HepG2 (cell line): Measurements from ENCODE around the gene TUBA4A. TPM values are rescaled to one million over a fixed set of nuclear protein-coding genes. Genes with fewer than 3 reads are reported as not detected.

Source experiments
- CSRNP2 ChIP-seq: sonication (generic); formaldehyde crosslinking; conservative IDR thresholded peaks from 2 replicates; pipeline ENCODE4 v1.8.0; 2022; ENCODE audit warnings: low read depth, missing genetic modification reagents
- HMG20B ChIP-seq: conservative IDR thresholded peaks from 2 replicates; pipeline ENCODE4 v1.6.1; 2016; ENCODE audit warnings: missing genetic modification reagents, missing compliant biosample characterization
- HMGA1 ChIP-seq: sonication (generic); formaldehyde crosslinking; conservative IDR thresholded peaks from 2 replicates; pipeline ENCODE4 v1.4.0; 2020; ENCODE audit warnings: missing genetic modification reagents
- MAFF ChIP-seq: IDR thresholded peaks from 2 replicates; pipeline ENCODE4 v1.6.1; 2011; ENCODE audit warnings: low read depth, low read length, improper control_type of control experiment
- NBN ChIP-seq: fragments of 450-650 bp; conservative IDR thresholded peaks from 2 replicates; pipeline ENCODE4 v1.6.1; 2017
- NFE2L1 ChIP-seq: sonication (generic); formaldehyde crosslinking; IDR thresholded peaks from 2 replicates; pipeline ENCODE4 v1.4.0; 2020; ENCODE audit warnings: missing genetic modification reagents, mild to moderate bottlenecking, borderline replicate concordance
- NFIB ChIP-seq: sonication (generic); formaldehyde crosslinking; IDR thresholded peaks from 2 replicates; pipeline ENCODE4 v1.9.0; 2021; ENCODE audit warnings: missing genetic modification reagents, mild to moderate bottlenecking, borderline replicate concordance
- NFIC ChIP-seq: IDR thresholded peaks from 2 replicates; pipeline ENCODE4 v1.6.1; 2012; ENCODE audit warnings: mild to moderate bottlenecking, low read length, inconsistent platforms
- PHF21A ChIP-seq: sonication (generic); formaldehyde crosslinking; IDR thresholded peaks from 2 replicates; pipeline ENCODE4 v1.5.0; 2020; ENCODE audit warnings: mild to moderate bottlenecking, missing genetic modification reagents
- RFXAP ChIP-seq: sonication (generic); formaldehyde crosslinking; IDR thresholded peaks from 2 replicates; pipeline ENCODE4 v1.4.0; 2020; ENCODE audit warnings: missing genetic modification reagents, borderline replicate concordance
- SP1 ChIP-seq, 2 experiments: fragments of 450-650 bp in 1 of 2; sonication (generic) in 1 of 2; formaldehyde crosslinking in 1 of 2; IDR thresholded peaks; 2 replicates each; pipeline versions ENCODE4 v1.4.0 to v1.6.1; 2016 to 2020; ENCODE audit warnings: missing genetic modification reagents in 1 of 2
- SP140L ChIP-seq: sonication (generic); formaldehyde crosslinking; IDR thresholded peaks from 2 replicates; pipeline ENCODE4 v1.4.0; 2020; ENCODE audit warnings: missing genetic modification reagents, borderline replicate concordance
- ZBTB1 ChIP-seq: sonication (generic); formaldehyde crosslinking; IDR thresholded peaks from 2 replicates; pipeline ENCODE4 v1.4.0; 2020; ENCODE audit warnings: missing genetic modification reagents, borderline replicate concordance
- ZKSCAN5 ChIP-seq: sonication (generic); formaldehyde crosslinking; IDR thresholded peaks from 2 replicates; pipeline ENCODE4 v1.5.1; 2020; ENCODE audit warnings: mild to moderate bottlenecking, missing genetic modification reagents
- ZNF329 ChIP-seq: sonication (generic); formaldehyde crosslinking; IDR thresholded peaks from 2 replicates; pipeline ENCODE4 v1.9.0; 2021; ENCODE audit warnings: low read depth, mild to moderate bottlenecking, missing genetic modification reagents
- ZNF766 ChIP-seq: sonication (generic); formaldehyde crosslinking; IDR thresholded peaks from 2 replicates; pipeline ENCODE4 v1.5.0; 2020; ENCODE audit warnings: missing genetic modification reagents, borderline replicate concordance
- ZNF800 ChIP-seq: sonication (generic); formaldehyde crosslinking; IDR thresholded peaks from 2 replicates; pipeline ENCODE4 v1.4.0; 2020; ENCODE audit warnings: missing genetic modification reagents
- polyA plus RNA-seq, 8 experiments: library from polyadenylated mRNA; depleted of rRNA in 3 of 8; stranded (reverse) in 7 of 8; unstranded in 1 of 8; fragments of >200 nt; fragmentation: Illumina TruSeq in 4 of 8; extraction: Trizol in 4 of 8; gene quantifications; 2 replicates each; pipeline versions ENCODE4 v1.2.1 to v1.2.3, GENCODE V29; 2011 to 2016; ENCODE audit warnings: low read depth in 4 of 8, missing spikeins in 1 of 8, mixed read lengths in 1 of 8; ENCODE audit not compliant: insufficient read depth in 1 of 8
- total RNA-seq, 5 experiments: library from RNA; depleted of rRNA; stranded (reverse); fragments of >200 nt; fragmentation: Illumina TruSeq; extraction: Trizol; gene quantifications; 2 replicates each; pipeline ENCODE4 v1.2.3, GENCODE V29; 2016; ENCODE audit warnings: low read depth in 1 of 5

The TUBA4A gene
- total and polyA plus RNA-seq, 2 of the 13 experiments (the other 11 are each of a cell fraction or from before 2014, with no cell fraction given): 1.3 to 12.7 TPM

GRCh38 chr2:219207884-219208740, 45.6 kb downstream of the TUBA4A start (continued):
- TF ChIP-seq NFIC (peak; percentile 80; the same call in 1 of the 2 replicates), HMG20B (CRISPR knock-in tag) (peak; percentile 78), NBN (no peak), HMGA1 (CRISPR knock-in tag) (no peak), ZKSCAN5 (CRISPR knock-in tag) (no peak), CSRNP2 (no peak), ZBTB1 (CRISPR knock-in tag) (no peak), PHF21A (CRISPR knock-in tag) (no peak; the same call in 1 of the 2 replicates), MAFF (no peak), ZNF329 (CRISPR knock-in tag) (no peak), SP140L (CRISPR knock-in tag) (no peak), NFIB (no peak), RFXAP (CRISPR knock-in tag) (peak; percentile 73; the same call in 1 of the 2 replicates), ZNF800 (CRISPR knock-in tag) (no peak), NFE2L1 (CRISPR knock-in tag) (0 out of 2 replicates have a peak, but pooled peaks have one; percentile 54), ZNF766 (CRISPR knock-in tag) (peak; percentile 74; the same call in 1 of the 2 replicates), SP1 (IDR thresholded peaks at IDR 0.05) (no peak), SP1 (CRISPR knock-in tag; IDR thresholded peaks at IDR 0.05) (no peak; the same call in 1 of the 2 replicates)
